IPS DF 19.7 (cell line): Measurements from ENCODE around the gene DSCAML1.

Experiments
- DNase-seq: peaks from one replicate; pipeline ENCODE4 v3.0.0-alpha.2; 2013; ENCODE audit warnings: low read depth, low spot score

DSCAML1 gene

GRCh38 chr11:117832511-117832910 is 35.5 kb upstream of the DSCAML1 start:
- DNase-seq: no peak

GRCh38 chr11:117831661-117832415 is 34.8 kb upstream of the DSCAML1 start:
- no peak for DNase-seq

GRCh38 chr11:117830674-117831351 is 33.8 kb upstream of the DSCAML1 start:
- no peak for DNase-seq

- no peak for DNase-seq
These were observed 33.1 kb upstream of the DSCAML1 start for GRCh38 chr11:117830072-117830471.

GRCh38 chr11:117829369-117829725 is 32.3 kb upstream of the DSCAML1 start:
- DNase-seq: no peak

- DNase-seq: no peak
These were observed 31.8 kb upstream of the DSCAML1 start for GRCh38 chr11:117828611-117829368.

GRCh38 chr11:117827521-117828511 is 30.8 kb upstream of the DSCAML1 start:
- DNase-seq: no peak

GRCh38 chr11:117826832-117827231 is 29.8 kb upstream of the DSCAML1 start:
- no peak for DNase-seq

GRCh38 chr11:117826190-117826570 is 29.2 kb upstream of the DSCAML1 start:
- no peak for DNase-seq

GRCh38 chr11:117825538-117826189 is 28.6 kb upstream of the DSCAML1 start:
- no peak for DNase-seq

GRCh38 chr11:117824571-117825537 is 27.8 kb upstream of the DSCAML1 start, which contains the start of gene FXYD2:
TSS of gene FXYD2 (minus strand) at chr11:117824744. CDS start at chr11:117824678, 66 bp downstream.
- no peak for DNase-seq

- DNase-seq: no peak
These were observed 27.0 kb upstream of the DSCAML1 start for GRCh38 chr11:117823946-117824420.

GRCh38 chr11:117823294-117823945 is 26.4 kb upstream of the DSCAML1 start:
- DNase-seq: no peak

GRCh38 chr11:117822074-117823033 is 25.3 kb upstream of the DSCAML1 start:
- no peak for DNase-seq

GRCh38 chr11:117821431-117821830 is 24.4 kb upstream of the DSCAML1 start:
- no peak for DNase-seq

- no peak for DNase-seq
These were observed 23.5 kb upstream of the DSCAML1 start for GRCh38 chr11:117820516-117820915.

- DNase-seq: no peak
These were observed 23.1 kb upstream of the DSCAML1 start for GRCh38 chr11:117820071-117820470.
